Measurements from ENCODE around the gene FAM83B.
"Not testable (repeated sequence)": the region's sequence is repeated elsewhere in the genome, so short reads cannot be mapped to it uniquely, and the experiment has no call there.

The FAM83B gene

DNA sequence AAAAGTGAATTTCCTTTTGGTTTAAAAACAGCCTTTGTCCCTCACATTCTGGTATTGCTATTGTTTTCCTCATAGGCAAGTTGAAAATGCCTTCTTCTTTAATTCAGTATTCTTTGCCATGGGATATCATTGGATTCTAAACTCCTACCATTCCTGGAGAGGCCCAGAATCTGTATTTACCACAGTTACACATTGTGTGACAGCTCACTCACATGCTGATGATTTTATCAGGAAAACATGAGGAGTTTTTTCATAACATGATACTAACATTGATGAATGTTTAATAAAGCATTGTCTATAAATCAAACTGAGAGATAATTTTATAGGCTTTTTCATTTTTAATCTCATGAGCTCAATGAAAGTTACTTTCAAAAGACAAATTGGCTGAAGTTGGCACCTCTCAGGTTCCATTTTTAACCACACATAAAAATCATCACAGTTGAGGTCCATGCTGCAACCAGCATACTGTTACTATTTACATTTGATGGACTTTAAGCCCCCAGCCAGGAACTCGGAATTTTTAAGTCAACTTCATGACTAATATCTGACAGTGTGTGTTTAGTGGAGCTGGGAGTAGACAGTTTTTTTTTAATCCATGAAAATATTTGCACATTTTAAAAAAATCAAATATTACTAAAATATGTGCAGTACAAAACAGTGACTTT, 82.8 kb downstream of the FAM83B start:
- Mint-ChIP-seq H3K9me3 (peaks cover 21% of the 10 kb centered on the region), H3K4me3 (no peak overlapping the region), H3K27ac (no peak overlapping the region), H3K4me1 (ENCODE audit: low read depth) (no peaks in the 10 kb centered on the region), H3K36me3 (ENCODE audit: low read depth) (no peaks in the 10 kb centered on the region), H3K27me3 (no peaks in the 10 kb centered on the region)
- intact Hi-C loops (cut with micrococcal nuclease): no loop called here

DNA sequence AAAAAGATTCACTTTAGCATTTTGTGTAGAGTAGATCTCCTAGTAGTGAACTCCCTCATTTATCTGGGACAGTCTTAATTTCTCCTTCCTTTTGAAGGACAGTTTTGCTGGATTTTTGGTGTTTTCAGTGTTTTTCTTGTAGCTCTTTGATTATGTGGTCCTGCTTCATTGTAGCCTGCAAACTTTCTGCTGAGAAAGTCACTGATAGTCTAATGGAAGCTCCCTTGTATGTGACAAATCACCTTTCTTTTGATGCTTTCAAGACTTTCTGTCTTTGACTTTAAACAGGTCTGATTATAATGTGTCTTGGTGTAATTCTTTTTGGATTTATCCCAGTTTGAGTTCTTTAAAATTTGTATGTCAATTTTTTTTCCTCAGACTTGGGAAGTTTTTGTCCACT, 86.1 kb downstream of the FAM83B start:
- intact Hi-C loops (cut with micrococcal nuclease): no loop called here
- Mint-ChIP-seq H3K27me3 (no peaks in the 10 kb centered on the region), H3K4me3 (no peak overlapping the region), H3K36me3 (ENCODE audit: low read depth) (no peaks in the 10 kb centered on the region), H3K27ac (no peak overlapping the region), H3K4me1 (ENCODE audit: low read depth) (no peaks in the 10 kb centered on the region), H3K9me3 (peaks cover 21% of the 10 kb centered on the region)

DNA sequence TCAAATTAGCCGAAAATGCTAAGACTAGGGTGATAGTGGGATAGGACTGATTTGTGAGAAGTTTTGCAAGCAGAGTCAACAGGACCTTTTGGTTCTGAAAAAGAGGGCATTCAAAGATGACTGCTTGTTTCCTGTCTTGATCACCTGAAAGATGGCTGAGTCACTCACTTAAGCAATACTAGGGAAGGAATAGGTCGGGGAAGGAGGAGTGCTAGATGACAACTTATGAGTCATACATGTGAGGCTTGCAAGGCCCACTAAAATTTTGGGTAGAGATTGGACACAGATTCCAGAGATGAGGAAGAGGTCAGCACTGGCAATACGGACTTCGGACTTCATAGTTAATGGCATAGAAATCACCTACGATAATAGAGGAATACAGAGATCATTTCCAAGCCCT, 89.2 kb downstream of the FAM83B start:
- Mint-ChIP-seq H3K4me3 (no peak overlapping the region), H3K27ac (no peak overlapping the region), H3K36me3 (ENCODE audit: low read depth) (no peaks in the 10 kb centered on the region), H3K9me3 (peaks cover 21% of the 10 kb centered on the region), H3K4me1 (ENCODE audit: low read depth) (no peaks in the 10 kb centered on the region), H3K27me3 (no peaks in the 10 kb centered on the region)
- intact Hi-C loops (cut with micrococcal nuclease): no loop called here

DNA sequence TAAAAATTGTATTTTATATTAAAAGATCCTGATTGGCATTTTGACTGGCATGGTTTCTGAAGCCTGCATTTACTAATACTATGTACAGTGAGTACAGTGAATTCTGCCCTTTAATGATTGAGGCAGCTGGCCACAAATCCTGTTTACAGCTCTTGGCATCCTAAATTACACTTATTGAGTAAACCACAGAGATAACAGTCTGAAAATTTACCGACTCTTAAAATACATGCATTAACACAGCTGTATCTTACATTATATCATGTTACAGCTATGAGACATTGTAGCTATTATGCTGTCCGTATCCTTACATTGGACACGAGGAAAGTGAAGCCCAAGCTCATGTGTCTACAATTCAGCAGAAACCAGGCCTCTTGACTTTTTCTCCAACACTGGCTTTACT, 90.8 kb downstream of the FAM83B start:
- Mint-ChIP-seq H3K36me3 (ENCODE audit: low read depth) (no peaks in the 10 kb centered on the region), H3K9me3 (peaks cover 18% of the 10 kb centered on the region), H3K27ac (no peak overlapping the region), H3K27me3 (no peaks in the 10 kb centered on the region), H3K4me3 (no peak overlapping the region), H3K4me1 (ENCODE audit: low read depth) (no peaks in the 10 kb centered on the region)
- intact Hi-C loops (cut with micrococcal nuclease): no loop called here

DNA sequence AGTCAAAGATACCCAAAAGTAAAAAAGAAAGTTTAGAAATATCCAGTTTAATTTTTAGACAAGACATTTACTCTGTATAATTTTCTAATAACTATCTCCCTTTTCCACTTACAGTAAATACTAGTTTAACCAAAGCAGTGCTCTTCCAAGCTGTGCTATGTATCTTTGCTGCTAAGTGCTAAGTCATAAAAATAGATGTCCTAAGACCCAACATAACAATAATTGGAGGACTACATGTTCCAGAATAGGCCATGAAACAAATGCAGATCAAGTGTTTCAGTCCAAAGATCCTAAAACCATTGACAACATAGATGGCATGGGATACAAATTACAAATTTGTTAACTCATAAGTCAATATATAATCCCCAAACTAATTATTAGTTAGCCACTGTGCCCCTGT, 111.1 kb downstream of the FAM83B start:
- H3K27ac Mint-ChIP-seq: no peak overlapping the region
- no peaks in the 10 kb centered on the region for H3K9me3 Mint-ChIP-seq
- no peaks in the 10 kb centered on the region for H3K36me3 Mint-ChIP-seq (ENCODE audit: low read depth)
- no peaks in the 10 kb centered on the region for H3K27me3 Mint-ChIP-seq
- intact Hi-C loops (cut with micrococcal nuclease): no loop called here
- H3K4me3 Mint-ChIP-seq: no peak overlapping the region
- no peaks in the 10 kb centered on the region for H3K4me1 Mint-ChIP-seq (ENCODE audit: low read depth)

DNA sequence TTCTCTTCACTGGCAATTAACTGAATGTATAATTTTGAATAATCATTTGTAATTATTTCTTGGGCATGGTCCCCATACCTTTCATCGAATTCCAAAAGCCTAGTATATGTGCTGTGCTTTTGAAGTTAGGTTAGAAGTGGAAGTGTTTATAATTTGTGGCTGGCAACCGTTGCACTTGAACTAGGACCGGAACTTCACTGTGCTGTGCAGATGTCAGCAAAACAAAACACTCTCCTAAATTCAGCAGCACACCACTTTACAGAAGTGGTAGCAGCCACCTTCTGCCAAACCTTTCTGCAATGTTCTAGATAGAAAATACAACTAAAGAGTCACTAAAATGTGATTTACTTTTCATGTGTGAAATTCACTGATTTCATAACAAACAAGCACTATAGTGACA, 111.9 kb downstream of the FAM83B start:
- Mint-ChIP-seq H3K4me3 (no peak overlapping the region), H3K4me1 (ENCODE audit: low read depth) (no peaks in the 10 kb centered on the region), H3K27me3 (no peaks in the 10 kb centered on the region), H3K9me3 (no peaks in the 10 kb centered on the region), H3K36me3 (ENCODE audit: low read depth) (no peaks in the 10 kb centered on the region), H3K27ac (no peak overlapping the region)
- intact Hi-C loops (cut with micrococcal nuclease): no loop called here

DNA sequence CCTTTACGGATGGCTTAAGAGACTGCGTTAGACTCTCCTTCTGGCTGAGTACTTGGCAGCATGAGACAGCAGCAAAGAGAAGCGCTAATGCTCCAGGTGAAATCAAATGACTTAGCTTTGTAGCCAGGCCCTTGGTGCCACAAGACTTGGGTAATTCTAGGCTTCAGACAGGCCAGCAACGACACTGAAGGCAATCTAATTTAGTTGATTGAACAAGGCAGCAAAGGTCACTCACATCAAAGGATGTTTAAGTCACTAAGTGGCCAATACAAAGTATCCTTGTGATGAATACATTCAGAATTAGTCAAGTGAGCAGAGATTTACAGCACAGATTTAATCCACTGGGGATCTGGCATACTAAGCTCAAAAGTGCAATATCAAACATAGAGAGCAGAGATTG, 113.2 kb downstream of the FAM83B start:
- no peaks in the 10 kb centered on the region for H3K27me3 Mint-ChIP-seq
- H3K27ac Mint-ChIP-seq: no peak overlapping the region
- no peak overlapping the region for H3K4me3 Mint-ChIP-seq
- intact Hi-C loops (cut with micrococcal nuclease): no loop called here
- no peaks in the 10 kb centered on the region for H3K4me1 Mint-ChIP-seq (ENCODE audit: low read depth)
- H3K9me3 Mint-ChIP-seq: no peaks in the 10 kb centered on the region
- H3K36me3 Mint-ChIP-seq (ENCODE audit: low read depth): no peaks in the 10 kb centered on the region

DNA sequence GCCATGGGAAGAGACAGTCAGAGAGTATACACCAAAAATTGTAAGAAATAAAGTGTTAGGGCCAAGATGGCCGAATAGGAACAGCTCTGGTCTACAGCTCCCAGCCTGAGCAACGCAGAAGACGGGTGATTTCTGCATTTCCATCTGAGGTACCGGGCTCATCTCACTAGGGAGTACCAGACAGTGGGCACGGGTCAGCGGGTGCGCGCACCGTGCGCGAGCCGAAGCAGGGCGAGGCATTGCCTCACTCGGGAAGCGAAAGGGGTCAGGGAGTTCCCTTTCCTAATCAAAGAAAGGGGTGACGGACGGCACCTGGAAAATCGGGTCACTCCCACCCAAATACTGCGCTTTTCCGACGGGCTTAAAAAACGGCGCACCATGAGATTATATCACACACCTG, 114.8 kb downstream of the FAM83B start:
- H3K36me3 Mint-ChIP-seq (ENCODE audit: low read depth); H3K27me3 Mint-ChIP-seq; H3K4me1 Mint-ChIP-seq (ENCODE audit: low read depth); H3K27ac Mint-ChIP-seq; H3K4me3 Mint-ChIP-seq; intact Hi-C loops (cut with micrococcal nuclease); H3K9me3 Mint-ChIP-seq: not testable (repeated sequence)

DNA sequence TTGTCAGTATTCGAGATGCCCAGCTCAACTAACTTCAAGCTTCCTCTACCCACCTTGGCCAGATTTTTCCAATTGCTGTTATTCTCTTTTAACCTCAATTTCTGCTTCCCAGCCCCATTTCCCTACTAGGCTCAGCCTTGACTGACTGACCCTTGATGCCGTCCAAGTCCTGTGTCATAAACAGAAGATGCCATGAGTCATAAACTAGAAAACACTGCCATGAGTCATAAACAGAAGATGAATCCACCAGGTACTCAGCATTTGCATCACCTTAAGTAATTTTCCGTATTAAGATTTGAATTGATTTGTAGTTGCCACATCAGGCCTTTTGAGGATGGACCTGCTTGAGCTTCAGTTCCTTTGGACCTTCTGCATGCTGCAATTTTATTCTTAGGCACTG, 123.8 kb downstream of the FAM83B start:
- Mint-ChIP-seq H3K27ac (no peak overlapping the region), H3K4me3 (no peak overlapping the region), H3K36me3 (ENCODE audit: low read depth) (no peaks in the 10 kb centered on the region), H3K9me3 (no peaks in the 10 kb centered on the region), H3K27me3 (no peaks in the 10 kb centered on the region), H3K4me1 (ENCODE audit: low read depth) (no peaks in the 10 kb centered on the region)
- intact Hi-C loops (cut with micrococcal nuclease): no loop called here

DNA sequence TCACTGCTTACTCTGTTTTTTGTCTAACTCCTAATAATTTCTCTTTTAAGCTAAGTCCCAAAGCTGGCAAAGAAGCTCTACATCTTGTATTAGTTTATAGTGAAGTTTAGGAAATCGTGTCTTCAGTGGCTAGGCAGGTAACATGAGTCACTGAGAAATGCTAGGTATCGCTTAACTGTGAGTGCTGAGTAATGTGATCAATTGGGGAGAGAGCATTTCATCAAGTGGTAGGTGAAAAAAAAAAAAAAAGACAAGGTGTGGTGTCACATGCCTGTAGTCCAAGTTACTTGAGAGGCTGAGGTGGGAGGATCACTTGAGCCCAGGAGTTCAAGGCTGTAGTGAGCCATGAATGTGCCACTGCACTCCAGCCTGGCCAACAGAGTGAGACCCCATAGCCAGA, 125.3 kb downstream of the FAM83B start:
- Mint-ChIP-seq H3K36me3 (ENCODE audit: low read depth) (no peaks in the 10 kb centered on the region), H3K27ac (no peak overlapping the region), H3K9me3 (no peaks in the 10 kb centered on the region), H3K4me3 (no peak overlapping the region), H3K4me1 (ENCODE audit: low read depth) (no peaks in the 10 kb centered on the region), H3K27me3 (no peaks in the 10 kb centered on the region)
- intact Hi-C loops (cut with micrococcal nuclease): no loop called here

DNA sequence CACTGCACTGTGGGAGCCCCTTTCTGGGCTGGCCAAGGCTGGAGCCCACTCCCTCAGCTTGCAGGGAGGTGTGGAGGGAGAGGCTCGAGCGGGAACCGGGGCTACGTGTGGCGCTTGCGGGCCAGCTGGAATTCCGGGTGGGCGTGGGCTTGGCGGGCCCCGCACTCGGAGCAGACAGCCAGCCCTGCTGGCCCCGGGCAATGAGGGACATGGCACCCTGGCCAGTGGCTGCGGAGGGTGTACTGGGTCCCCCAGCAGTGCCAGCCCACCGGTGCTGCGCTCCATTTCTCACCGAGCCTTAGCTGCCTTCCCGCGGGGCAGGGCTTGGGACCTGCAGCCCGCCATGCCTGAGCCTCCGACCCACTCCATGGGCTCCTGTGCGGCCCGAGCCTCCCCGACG, 132.6 kb downstream of the FAM83B start:
- H3K4me1 Mint-ChIP-seq (ENCODE audit: low read depth); H3K27ac Mint-ChIP-seq; H3K4me3 Mint-ChIP-seq; intact Hi-C loops (cut with micrococcal nuclease); H3K36me3 Mint-ChIP-seq (ENCODE audit: low read depth); H3K27me3 Mint-ChIP-seq: not testable (repeated sequence)
- peaks cover 14% of the 10 kb centered on the region for H3K9me3 Mint-ChIP-seq

DNA sequence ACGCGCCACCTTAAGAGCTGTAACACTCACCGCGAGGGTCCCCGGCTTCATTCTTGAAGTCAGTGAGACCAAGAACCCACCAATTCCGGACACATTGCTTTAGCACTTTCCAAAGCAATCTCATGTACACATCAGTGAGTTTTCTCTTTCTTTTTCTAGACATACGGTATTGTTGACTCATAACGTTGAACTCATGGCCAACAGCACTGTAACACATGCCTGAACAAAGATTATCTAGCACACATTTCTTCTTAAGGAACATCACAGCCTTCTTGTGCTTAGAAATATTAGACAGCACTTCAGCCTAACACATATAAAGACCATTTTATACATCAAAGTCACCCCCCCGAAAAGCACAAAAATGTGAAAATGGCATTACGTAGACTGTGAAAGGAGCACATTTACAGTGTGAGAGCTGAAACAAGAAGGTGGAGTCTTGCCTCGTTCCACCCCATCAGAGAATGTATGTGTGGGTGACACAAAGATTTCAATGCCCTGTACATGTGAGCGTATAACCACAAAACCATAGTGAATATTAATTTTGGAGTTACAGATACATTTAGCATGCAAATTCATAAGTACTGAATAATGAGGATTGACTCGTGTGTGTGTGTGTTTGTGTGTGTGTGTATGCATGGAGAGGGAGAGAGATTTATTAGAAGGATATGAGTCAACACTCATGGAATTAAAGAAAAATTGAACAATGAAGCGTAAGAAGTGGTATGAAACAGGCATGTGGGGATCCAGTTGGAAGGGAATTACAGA, 134.1 kb downstream of the FAM83B start:
- H3K4me3 Mint-ChIP-seq: no peak overlapping the region
- no peak overlapping the region for H3K27ac Mint-ChIP-seq
- intact Hi-C loops (cut with micrococcal nuclease): no loop called here
- H3K9me3 Mint-ChIP-seq: peaks cover 30% of the 10 kb centered on the region
- H3K27me3 Mint-ChIP-seq: no peaks in the 10 kb centered on the region
- H3K4me1 Mint-ChIP-seq (ENCODE audit: low read depth): no peaks in the 10 kb centered on the region
- H3K36me3 Mint-ChIP-seq (ENCODE audit: low read depth): no peaks in the 10 kb centered on the region

DNA sequence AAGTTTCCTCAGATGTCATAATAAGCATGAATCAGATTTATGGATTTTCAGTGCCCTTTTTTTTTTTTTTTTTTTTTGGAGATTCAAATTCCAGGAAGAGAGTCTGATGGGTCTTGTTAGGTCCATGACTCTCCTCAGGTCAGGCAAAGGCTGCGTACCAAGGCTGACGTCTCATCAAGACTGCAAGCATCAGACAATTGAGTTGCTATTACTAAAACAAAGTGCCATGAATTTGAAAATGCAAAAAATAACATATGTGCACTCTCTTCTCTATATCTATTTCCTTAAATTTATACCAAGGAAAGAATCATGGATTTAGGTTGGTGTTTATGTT, 134.7 kb downstream of the FAM83B start:
- Mint-ChIP-seq H3K4me1 (ENCODE audit: low read depth) (no peaks in the 10 kb centered on the region), H3K36me3 (ENCODE audit: low read depth) (no peaks in the 10 kb centered on the region), H3K9me3 (peaks cover 33% of the 10 kb centered on the region), H3K4me3 (no peak overlapping the region), H3K27ac (no peak overlapping the region), H3K27me3 (no peaks in the 10 kb centered on the region)
- intact Hi-C loops (cut with micrococcal nuclease): no loop called here

DNA sequence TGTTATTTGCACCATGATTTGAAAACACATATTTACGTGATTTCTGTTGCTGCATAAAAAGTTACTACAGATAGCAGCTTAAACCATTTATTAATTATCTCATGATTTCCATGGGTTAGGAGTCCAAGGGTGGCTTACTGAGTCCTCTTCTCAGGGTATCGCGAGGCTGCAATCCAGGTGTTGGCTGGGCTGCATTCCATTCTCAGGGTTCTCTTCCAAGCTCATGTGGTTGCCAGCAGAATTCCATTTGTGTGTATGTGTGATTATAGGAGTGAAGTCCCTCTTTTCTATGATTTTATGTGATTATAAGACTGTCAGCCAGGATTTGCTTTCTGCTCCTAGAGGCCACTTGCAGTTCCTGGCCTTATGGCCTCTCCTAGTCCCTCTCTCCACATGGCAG, 135.1 kb downstream of the FAM83B start:
- Mint-ChIP-seq H3K4me1 (ENCODE audit: low read depth) (no peaks in the 10 kb centered on the region), H3K9me3 (peaks cover 37% of the 10 kb centered on the region), H3K4me3 (no peak overlapping the region), H3K36me3 (ENCODE audit: low read depth) (no peaks in the 10 kb centered on the region), H3K27ac (no peak overlapping the region), H3K27me3 (no peaks in the 10 kb centered on the region)
- intact Hi-C loops (cut with micrococcal nuclease): no loop called here

Data from dendritic cell treated with granulocyte-macrophage colony-stimulating factor and Interleukin-4, amounts not matched to agents 40 ng/mL and 50 ng/mL, for 4 days (primary cell).